ENCODE measurements around the gene NCL.

Gene NCL

DNA sequence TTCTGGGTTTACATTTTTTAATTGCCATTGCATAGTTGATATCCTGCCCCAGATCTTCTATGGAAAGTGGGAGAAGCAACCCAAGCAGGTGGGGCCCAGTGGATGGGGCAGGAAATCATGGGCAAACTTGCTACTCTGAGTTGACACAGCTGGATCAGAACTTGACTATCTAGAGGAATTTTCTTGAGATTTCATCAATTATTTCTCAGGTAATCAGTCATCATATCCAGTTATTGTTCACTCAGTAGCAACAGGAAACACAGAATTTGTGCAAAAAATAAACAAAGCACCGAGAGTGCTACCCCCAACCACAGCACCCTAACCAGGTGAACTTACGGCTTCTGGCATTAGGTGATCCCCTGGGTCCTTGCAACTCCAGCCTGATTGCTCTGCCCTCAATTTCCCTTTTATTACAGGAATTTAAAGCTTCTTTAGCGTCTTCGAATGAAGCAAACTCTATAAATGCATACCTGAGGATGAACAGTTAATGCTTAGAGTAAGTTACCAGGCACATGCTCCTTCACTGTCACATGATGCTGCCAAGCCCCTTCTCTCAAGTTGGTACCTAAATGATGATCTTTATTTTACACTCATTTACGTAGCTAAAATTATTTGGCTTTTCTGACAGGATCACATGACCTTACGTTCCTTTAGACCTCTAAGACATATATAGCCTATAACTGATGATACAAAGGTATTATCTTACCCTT lies 7.8 kb downstream of the NCL start:
- no peak for DNase-seq (ENCODE audit: low spot score)
- in situ Hi-C loops (cut with MboI; ENCODE audit: low sequenced_read_pairs, unreplicated experiment) = no loop called here

DNA sequence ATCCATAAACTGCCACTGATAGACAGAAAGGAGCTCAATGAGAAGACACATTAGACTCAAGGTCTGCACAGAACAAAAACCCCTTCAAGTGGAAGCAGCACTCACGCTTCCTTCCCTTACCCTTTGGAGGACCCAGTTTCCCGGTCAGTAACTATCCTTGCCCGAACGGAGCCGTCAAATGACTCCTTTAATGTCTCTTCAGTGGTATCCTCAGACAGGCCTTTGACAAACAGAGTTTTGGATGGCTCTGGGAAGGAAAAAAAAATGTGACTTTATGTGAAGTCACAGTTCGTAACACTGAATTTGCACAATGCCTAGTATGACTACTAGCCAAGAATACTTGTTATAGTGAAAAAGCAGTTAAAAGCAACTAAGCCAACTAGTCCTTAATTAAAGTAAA lies 8.4 kb downstream of the NCL start:
- DNase-seq (ENCODE audit: low spot score) = no peak
- TF ChIP-seq, protein P1, sequence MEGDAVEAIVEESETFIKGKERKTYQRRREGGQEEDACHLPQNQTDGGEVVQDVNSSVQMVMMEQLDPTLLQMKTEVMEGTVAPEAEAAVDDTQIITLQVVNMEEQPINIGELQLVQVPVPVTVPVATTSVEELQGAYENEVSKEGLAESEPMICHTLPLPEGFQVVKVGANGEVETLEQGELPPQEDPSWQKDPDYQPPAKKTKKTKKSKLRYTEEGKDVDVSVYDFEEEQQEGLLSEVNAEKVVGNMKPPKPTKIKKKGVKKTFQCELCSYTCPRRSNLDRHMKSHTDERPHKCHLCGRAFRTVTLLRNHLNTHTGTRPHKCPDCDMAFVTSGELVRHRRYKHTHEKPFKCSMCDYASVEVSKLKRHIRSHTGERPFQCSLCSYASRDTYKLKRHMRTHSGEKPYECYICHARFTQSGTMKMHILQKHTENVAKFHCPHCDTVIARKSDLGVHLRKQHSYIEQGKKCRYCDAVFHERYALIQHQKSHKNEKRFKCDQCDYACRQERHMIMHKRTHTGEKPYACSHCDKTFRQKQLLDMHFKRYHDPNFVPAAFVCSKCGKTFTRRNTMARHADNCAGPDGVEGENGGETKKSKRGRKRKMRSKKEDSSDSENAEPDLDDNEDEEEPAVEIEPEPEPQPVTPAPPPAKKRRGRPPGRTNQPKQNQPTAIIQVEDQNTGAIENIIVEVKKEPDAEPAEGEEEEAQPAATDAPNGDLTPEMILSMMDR (IDR thresholded peaks at IDR 0.05; ENCODE audit: borderline replicate concordance, control extremely low read depth, extremely low read depth, insufficient read depth, missing control alignments) = no peak
- in situ Hi-C loops (cut with MboI; ENCODE audit: low sequenced_read_pairs, unreplicated experiment) = no loop called here

More for the DNA sequence above, 7.8 kb downstream of the NCL start:
- TF ChIP-seq, protein P1 (IDR thresholded peaks at IDR 0.05; ENCODE audit: borderline replicate concordance, control extremely low read depth, extremely low read depth, insufficient read depth, missing control alignments) = no peak

GRCh38 chr2:231455222-231455621 lies 9.1 kb downstream of the NCL start:
- DNase-seq (ENCODE audit: low spot score) = no peak
- in situ Hi-C loops (cut with MboI; ENCODE audit: low sequenced_read_pairs, unreplicated experiment) = no loop called here
- TF ChIP-seq, protein P1 (IDR thresholded peaks at IDR 0.05; ENCODE audit: borderline replicate concordance, control extremely low read depth, extremely low read depth, insufficient read depth, missing control alignments) = no peak

DNA sequence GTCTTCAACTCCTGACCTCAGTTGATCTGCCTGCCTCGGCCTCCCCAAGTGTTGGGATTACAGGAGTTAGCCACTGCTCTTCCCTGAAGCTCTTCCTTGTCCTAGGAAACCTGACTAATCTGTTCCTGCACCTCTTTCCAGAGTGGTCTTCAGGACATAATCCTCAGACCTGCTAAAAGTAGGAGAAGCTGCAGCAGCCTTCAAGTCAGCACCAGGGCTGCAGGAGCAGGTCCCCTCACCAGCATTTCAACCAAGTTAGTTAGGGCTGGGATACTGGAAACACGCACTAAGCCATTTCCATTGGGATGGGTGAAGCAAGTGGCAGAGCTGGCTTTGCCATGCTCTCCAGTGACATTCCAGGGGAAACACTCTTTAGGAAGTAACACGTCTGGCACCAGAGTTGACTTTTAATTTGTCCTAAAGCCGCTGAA lies 9.9 kb downstream of the NCL start:
- no peak for DNase-seq (ENCODE audit: low spot score)
- TF ChIP-seq, protein P1 (IDR thresholded peaks at IDR 0.05; ENCODE audit: borderline replicate concordance, control extremely low read depth, extremely low read depth, insufficient read depth, missing control alignments) = no peak
- in situ Hi-C loops (cut with MboI; ENCODE audit: low sequenced_read_pairs, unreplicated experiment) = no loop called here

DNA sequence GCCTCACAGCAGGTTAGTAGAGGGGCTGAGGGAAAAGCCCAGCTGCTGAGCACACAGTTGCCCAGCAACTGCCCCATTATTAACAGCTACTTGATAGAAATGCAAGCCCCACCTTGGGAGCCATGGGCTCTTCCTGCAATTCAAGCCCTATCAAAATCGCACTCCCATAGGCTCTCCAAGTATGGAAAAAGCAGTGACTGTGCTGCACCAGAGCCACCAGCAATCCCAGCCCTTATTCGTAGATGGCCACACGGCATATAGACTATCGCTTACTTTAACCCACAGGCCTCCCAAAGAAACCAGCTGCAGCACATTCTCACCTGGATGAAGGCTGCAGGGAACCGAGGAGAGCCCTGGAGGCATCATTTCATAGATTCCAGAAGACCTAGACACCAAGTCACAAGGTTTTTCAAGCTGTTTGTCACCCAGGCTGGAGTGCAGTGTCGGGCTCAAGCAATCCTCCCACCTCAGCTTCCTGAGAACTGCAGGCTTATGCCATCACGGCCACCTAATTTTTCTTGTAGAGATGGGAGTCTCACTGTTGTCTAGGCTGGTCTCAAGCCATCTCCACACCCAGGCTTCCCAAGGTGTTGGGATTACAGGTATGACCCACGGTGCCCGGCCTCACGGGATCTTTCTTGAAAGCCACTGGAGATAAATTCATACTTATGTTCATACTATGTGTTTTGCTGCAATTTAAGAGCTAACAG lies 11.3 kb downstream of the NCL start:
- TF ChIP-seq, protein P1 (IDR thresholded peaks at IDR 0.05; ENCODE audit: borderline replicate concordance, control extremely low read depth, extremely low read depth, insufficient read depth, missing control alignments) = no peak
- in situ Hi-C loops (cut with MboI; ENCODE audit: low sequenced_read_pairs, unreplicated experiment) = no loop called here
- DNase-seq (ENCODE audit: low spot score) = no peak

GRCh38 chr2:231450548-231450989 lies 13.7 kb downstream of the NCL start:
- no peak for DNase-seq (ENCODE audit: low spot score)
- TF ChIP-seq, protein P1 (IDR thresholded peaks at IDR 0.05; ENCODE audit: borderline replicate concordance, control extremely low read depth, extremely low read depth, insufficient read depth, missing control alignments) = no peak
- in situ Hi-C loops (cut with MboI; ENCODE audit: low sequenced_read_pairs, unreplicated experiment) = no loop called here
